ENCODE data around the gene TMEM225B.

GRCh38 chr7:99638731-99639130 lies 40.7 kb downstream of the TMEM225B start:
- TF ChIP-seq CTCF (IDR thresholded peaks at IDR 0.05) (no peak), POLR2A (IDR thresholded peaks at IDR 0.05) (no peak)

Data from uterus (tissue), 2 donors.